Measurements from ENCODE around the gene TFAM. TPM values are rescaled to one million over a fixed set of nuclear protein-coding genes. Genes with fewer than 3 reads are reported as not detected.

TFAM gene
- total RNA-seq, 1 experiment from 2014 or later, result 57.6 TPM

GRCh38 chr10:58362027-58362789, 23.0 kb upstream of the TFAM start:
- Histone ChIP-seq H3K4me3 (replicated peaks in 1 of 2; ENCODE audit: low read depth in 1 of 2, low read length in 2 of 2) (no peak overlapping the region), H3K9ac (ENCODE audit: low read length) (no peak overlapping the region), H3K9me2 (ENCODE audit: insufficient read depth) (no peaks in the 10 kb centered on the region), H3K4me2 (ENCODE audit: low read length) (no peak overlapping the region), H4K20me1 (ENCODE audit: insufficient read depth) (no peaks in the 10 kb centered on the region), H3K4me1 (ENCODE audit: control insufficient read depth in 1 of 2, insufficient read depth in 2 of 2, low read length in 2 of 2) (no peaks in the 10 kb centered on the region), H3K27ac (ENCODE audit: low read depth, low read length) (no peak overlapping the region), H3K9me3 (ENCODE audit: control insufficient read depth in 1 of 2, insufficient read depth in 1 of 2, low read depth in 1 of 2, low read length in 2 of 2) (no peaks in the 10 kb centered on the region), H3K79me2 (ENCODE audit: insufficient read depth, low read length) (0 out of 2 replicates have a peak, but pooled peaks cover 4% of the 10 kb centered on the region), H3K36me3 (ENCODE audit: control insufficient read depth in 1 of 2, insufficient read depth in 2 of 2, low read length in 2 of 2) (0 out of 4 replicates have a peak, but pooled peaks cover 0 to 2% of the 10 kb centered on the region in 2 experiments), H2AFZ (ENCODE audit: low read depth, low read length, poor library complexity, severe bottlenecking) (no peak overlapping the region), H3K27me3 (ENCODE audit: insufficient read depth, low read length) (no peaks in the 10 kb centered on the region)
- no peak for TF ChIP-seq EZH2 (IDR thresholded peaks at IDR 0.05)
- TF ChIP-seq POLR2AphosphoS5 (IDR thresholded peaks at IDR 0.05; ENCODE audit: low read depth, low read length), result no peak
- no peak for TF ChIP-seq SIN3A (IDR thresholded peaks at IDR 0.05; ENCODE audit: low read depth)
- no peak for TF ChIP-seq CBX3 (IDR thresholded peaks at IDR 0.05; ENCODE audit: low read depth)
- no peak for TF ChIP-seq ELF1 (IDR thresholded peaks at IDR 0.05; ENCODE audit: borderline replicate concordance, low read depth)
- no peak for TF ChIP-seq SRF (IDR thresholded peaks at IDR 0.05; ENCODE audit: low read depth)
- TF ChIP-seq CEBPB (IDR thresholded peaks at IDR 0.05; ENCODE audit: low read depth), result no peak
- no peak for TF ChIP-seq REST (IDR thresholded peaks at IDR 0.05; ENCODE audit: low read depth)
- TF ChIP-seq ZNF274 (IDR thresholded peaks at IDR 0.05; ENCODE audit: low read depth, low read length), result no peak
- TF ChIP-seq EZH2phosphoT487 (IDR thresholded peaks at IDR 0.05; ENCODE audit: borderline replicate concordance), result no peak
- no peak for TF ChIP-seq EGR1 (IDR thresholded peaks at IDR 0.05; ENCODE audit: low read depth)
- no peak for TF ChIP-seq SP1 (IDR thresholded peaks at IDR 0.05; ENCODE audit: low read depth)
- TF ChIP-seq POLR2A (IDR thresholded peaks at IDR 0.05; ENCODE audit: borderline replicate concordance, extremely low read depth, insufficient read depth, insufficient read length), result no peak
- TF ChIP-seq ZBTB33 (IDR thresholded peaks at IDR 0.05; ENCODE audit: extremely low read depth, insufficient replicate concordance, low read length), result no peak
- TF ChIP-seq ZFX (IDR thresholded peaks at IDR 0.05), result no peak
- TF ChIP-seq RAD21 (IDR thresholded peaks at IDR 0.05; ENCODE audit: low read depth), result no peak
- no peak for TF ChIP-seq CTCF (IDR thresholded peaks at IDR 0.05 in 2 of 3, conservative IDR thresholded peaks at IDR 0.05 in 1 of 3; ENCODE audit: borderline replicate concordance in 1 of 3, insufficient read depth in 1 of 3, low read depth in 2 of 3, low read length in 2 of 3)
- no peak for TF ChIP-seq YY1 (IDR thresholded peaks at IDR 0.05; ENCODE audit: extremely low read depth, insufficient replicate concordance, low read depth, low read length)
- no peak for TF ChIP-seq JUND (IDR thresholded peaks at IDR 0.05)
- no peak for TF ChIP-seq TCF7L2 (IDR thresholded peaks at IDR 0.05; ENCODE audit: borderline replicate concordance, extremely low read depth, insufficient read depth, insufficient read length)
- RAD21 ChIA-PET (ENCODE audit: low non-redundant PET in 1 of 2, low total read pairs in 2 of 2, uncharacterized antibody in 2 of 2, unreplicated experiment in 2 of 2), result no interaction called here
- POLR2A ChIA-PET, result no interaction called here
- no TSS peak for BruUV-seq (replicated peaks)
- intact Hi-C loops (cut with micrococcal nuclease), result no loop called here
- DNase-seq (ENCODE audit: low read depth, low spot score) (no peak), ATAC-seq (no peak)
- CTCF ChIA-PET, result no interaction called here

Measured in HCT116 (cell line).